ENCODE data around the gene HCN2.

DNA sequence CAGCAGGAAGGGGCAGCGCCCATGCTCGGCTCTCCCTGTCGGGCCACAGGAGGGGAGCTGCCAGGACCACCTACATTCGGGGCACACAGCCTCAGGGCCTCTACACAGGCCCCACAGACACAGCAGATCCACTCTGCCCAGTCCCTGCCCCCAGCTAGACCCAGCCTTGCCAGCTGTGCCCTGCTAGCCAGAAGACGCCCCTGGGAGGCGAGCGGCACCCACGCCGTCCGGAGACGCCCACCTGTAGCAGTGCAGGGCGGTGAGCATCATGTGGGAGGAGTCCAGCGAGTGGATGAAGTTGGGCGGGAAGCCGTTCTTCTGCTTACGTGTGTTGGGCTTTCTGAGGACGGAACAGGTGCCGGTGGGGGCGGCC is 28.6 kb downstream of the HCN2 start:
- TF ChIP-seq, protein P1, sequence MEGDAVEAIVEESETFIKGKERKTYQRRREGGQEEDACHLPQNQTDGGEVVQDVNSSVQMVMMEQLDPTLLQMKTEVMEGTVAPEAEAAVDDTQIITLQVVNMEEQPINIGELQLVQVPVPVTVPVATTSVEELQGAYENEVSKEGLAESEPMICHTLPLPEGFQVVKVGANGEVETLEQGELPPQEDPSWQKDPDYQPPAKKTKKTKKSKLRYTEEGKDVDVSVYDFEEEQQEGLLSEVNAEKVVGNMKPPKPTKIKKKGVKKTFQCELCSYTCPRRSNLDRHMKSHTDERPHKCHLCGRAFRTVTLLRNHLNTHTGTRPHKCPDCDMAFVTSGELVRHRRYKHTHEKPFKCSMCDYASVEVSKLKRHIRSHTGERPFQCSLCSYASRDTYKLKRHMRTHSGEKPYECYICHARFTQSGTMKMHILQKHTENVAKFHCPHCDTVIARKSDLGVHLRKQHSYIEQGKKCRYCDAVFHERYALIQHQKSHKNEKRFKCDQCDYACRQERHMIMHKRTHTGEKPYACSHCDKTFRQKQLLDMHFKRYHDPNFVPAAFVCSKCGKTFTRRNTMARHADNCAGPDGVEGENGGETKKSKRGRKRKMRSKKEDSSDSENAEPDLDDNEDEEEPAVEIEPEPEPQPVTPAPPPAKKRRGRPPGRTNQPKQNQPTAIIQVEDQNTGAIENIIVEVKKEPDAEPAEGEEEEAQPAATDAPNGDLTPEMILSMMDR (IDR thresholded peaks at IDR 0.05) = no peak
- TF ChIP-seq POLR2A (IDR thresholded peaks at IDR 0.05) (no peak), POLR2AphosphoS5 (IDR thresholded peaks at IDR 0.05; ENCODE audit: insufficient read depth in 1 of 2, low read depth in 1 of 2) (no peak)

Measured in vagina (tissue), 2 donors.